A549 (cell line): ENCODE results near the gene SMAD6. TPM values are rescaled to one million over a fixed set of nuclear protein-coding genes. Genes with fewer than 3 reads are reported as not detected.

ENCODE experiments used
- ATAC-seq, 2 experiments: fragments of 200-7000 bp in 1 of 2; fragments of >200 bp in 1 of 2; cut with Nextera tagmentation in 1 of 2; cut with Tn5 transposase in 1 of 2; 3 replicates each; pipeline versions ENCODE4 v1.8.0 to v1.9.1; 2018 to 2020; ENCODE audit warnings: mild to moderate bottlenecking in 1 of 2, moderate library complexity in 1 of 2
- CTCF ChIA-PET: fragments of 300-600 bp; sonication (Branson Sonifier 250); formaldehyde crosslinking; extraction: SDS; loops from one replicate; lab custom pipeline; 2021; ENCODE audit warnings: antibody characterized with exemption, inconsistent platforms; lab: Yijun Ruan, JAX
- POLR2A ChIA-PET: fragments of 350-600 bp; formaldehyde crosslinking; extraction: SDS; loops from one replicate; lab custom pipeline; 2021; ENCODE audit warnings: antibody characterized with exemption, inconsistent platforms; lab: Yijun Ruan, JAX
- DNase-seq, 2 experiments: peaks; one replicate each; pipeline versions ENCODE4 v3.0.0 to v3.0.0-alpha.2; 2011 to 2016; ENCODE audit warnings: low read depth in 1 of 2, low spot score in 1 of 2
- FAIRE-seq: peaks from 2 replicates; lab custom pipeline; 2011; peaks lifted over from hg19 to GRCh38; lab: Jason Lieb, UNC
- H3K27ac ChIP-seq, 2 experiments: fragments of >200 bp; sonication (Bioruptor Twin); formaldehyde crosslinking; 3 replicates each; pipeline ENCODE4 v1.5.1; 2016 to 2017
- H3K4me1 ChIP-seq: fragments of >200 bp; sonication (Bioruptor Twin); formaldehyde crosslinking; 3 replicates; pipeline ENCODE4 v1.6.1; 2016
- H3K4me2 ChIP-seq: fragments of >200 bp; sonication (Bioruptor Twin); formaldehyde crosslinking; 3 replicates; pipeline ENCODE4 v1.6.1; 2016
- H3K4me3 ChIP-seq: fragments of >200 bp; sonication (Bioruptor Twin); formaldehyde crosslinking; 3 replicates; pipeline ENCODE4 v1.5.1; 2016
- H3K9me3 ChIP-seq: fragments of >200 bp; sonication (Bioruptor Twin); formaldehyde crosslinking; 3 replicates; pipeline ENCODE4 v1.6.1; 2016
- BHLHE40 ChIP-seq: IDR thresholded peaks from 2 replicates; pipeline ENCODE4 v1.6.1; 2012; ENCODE audit warnings: low read depth, low read length, inconsistent platforms
- CHD4 ChIP-seq: fragments of 200-600 bp; sonication (generic); IDR thresholded peaks from 2 replicates; pipeline ENCODE4 v1.6.1; 2016; ENCODE audit warnings: antibody characterized with exemption, mild to moderate bottlenecking, borderline replicate concordance
- CTCF ChIP-seq: fragments of >200 bp; sonication (Bioruptor Twin); formaldehyde crosslinking; IDR thresholded peaks from 3 replicates; pipeline ENCODE4 v1.5.1; 2016
- E2F6 ChIP-seq: IDR thresholded peaks from 2 replicates; pipeline ENCODE4 v1.6.1; 2012; ENCODE audit warnings: low read depth, borderline replicate concordance
- EHMT2 ChIP-seq: fragments of 200-600 bp; sonication (generic); IDR thresholded peaks from 2 replicates; pipeline ENCODE4 v1.6.1; 2016; ENCODE audit warnings: antibody characterized with exemption, low read depth, mild to moderate bottlenecking, moderate library complexity
- ELK1 ChIP-seq: fragments of 150-350 bp; IDR thresholded peaks from 2 replicates; pipeline ENCODE4 v1.6.1; 2014; ENCODE audit warnings: low read depth, mild to moderate bottlenecking, low read length
- ESRRA ChIP-seq: fragments of 150-350 bp; IDR thresholded peaks from 2 replicates; pipeline ENCODE4 v1.6.1; 2014; ENCODE audit warnings: mild to moderate bottlenecking, low read length, borderline replicate concordance
- FOSB ChIP-seq: fragments of 250-450 bp; sonication (Bioruptor Pico); IDR thresholded peaks from 2 replicates; pipeline ENCODE4 v1.5.0; 2020; ENCODE audit warnings: mild to moderate bottlenecking, moderate library complexity
- FOSL2 ChIP-seq, 2 experiments: fragments of 450-650 bp in 1 of 2; fragments of >200 bp in 1 of 2; sonication (Bioruptor Twin) in 1 of 2; formaldehyde crosslinking; IDR thresholded peaks; 2 replicates each; pipeline versions ENCODE4 v1.5.0 to v1.6.1; 2016 to 2020; ENCODE audit warnings: mild to moderate bottlenecking in 1 of 2, moderate library complexity in 1 of 2
- HEYL ChIP-seq: fragments of 250-450 bp; sonication (Bioruptor Pico); IDR thresholded peaks from 2 replicates; pipeline ENCODE4 v1.8.0; 2021; ENCODE audit warnings: mild to moderate bottlenecking, moderate library complexity
- KDM5A ChIP-seq: fragments of 200-600 bp; sonication (generic); IDR thresholded peaks from 2 replicates; pipeline ENCODE4 v1.6.1; 2016; ENCODE audit warnings: antibody characterized with exemption, mild to moderate bottlenecking
- MAX ChIP-seq: IDR thresholded peaks from 2 replicates; pipeline ENCODE4 v1.6.1; 2012
- MYC ChIP-seq: IDR thresholded peaks from 2 replicates; pipeline ENCODE4 v1.6.1; 2012; ENCODE audit warnings: mild to moderate bottlenecking, inconsistent platforms, low read length, improper control_type of control experiment, borderline replicate concordance
- NPAS2 ChIP-seq: fragments of 250-450 bp; sonication (Bioruptor Pico); IDR thresholded peaks from 2 replicates; pipeline ENCODE4 v1.8.0; 2022; ENCODE audit warnings: mild to moderate bottlenecking, moderate library complexity, borderline replicate concordance
- NR3C1 ChIP-seq: fragments of >200 bp; sonication (Bioruptor Twin); formaldehyde crosslinking; IDR thresholded peaks from 3 replicates; pipeline ENCODE4 v1.6.1; 2017
- RAD21 ChIP-seq, 2 experiments: fragments of >200 bp in 1 of 2; sonication (Bioruptor Twin) in 1 of 2; formaldehyde crosslinking in 1 of 2; IDR thresholded peaks in 1 of 2; conservative IDR thresholded peaks in 1 of 2; 2 replicates in 1 of 2; 3 replicates in 1 of 2; pipeline ENCODE4 v1.6.1; 2012 to 2018; ENCODE audit warnings: inconsistent platforms in 1 of 2
- RCOR1 ChIP-seq: fragments of 150-350 bp; IDR thresholded peaks from 2 replicates; pipeline ENCODE4 v1.6.1; 2014; ENCODE audit warnings: antibody characterized with exemption, low read length, low read depth
- RFX5 ChIP-seq: fragments of 450-650 bp; IDR thresholded peaks from 2 replicates; pipeline ENCODE4 v1.7.1; 2014; ENCODE audit warnings: antibody characterized with exemption, mild to moderate bottlenecking, moderate library complexity
- SMC3 ChIP-seq: fragments of >200 bp; sonication (Bioruptor Twin); formaldehyde crosslinking; IDR thresholded peaks from 3 replicates; pipeline ENCODE4 v1.6.1; 2018; ENCODE audit warnings: inconsistent platforms
- TP53 ChIP-seq: fragments of 250-450 bp; sonication (Bioruptor Pico); IDR thresholded peaks from 2 replicates; pipeline ENCODE4 v1.5.0; 2021; ENCODE audit warnings: mild to moderate bottlenecking, moderate library complexity
- ZC3H11A ChIP-seq: fragments of 450-650 bp; IDR thresholded peaks from 2 replicates; pipeline ENCODE4 v1.6.1; 2014; ENCODE audit warnings: antibody characterized with exemption, mild to moderate bottlenecking
- ZSCAN20 ChIP-seq: fragments of 250-450 bp; sonication (Bioruptor Pico); IDR thresholded peaks from 2 replicates; pipeline ENCODE4 v1.8.0; 2022; ENCODE audit warnings: mild to moderate bottlenecking, moderate library complexity
- WGBS: methylation state at CpG from one replicate; pipeline ENCODE4 v1.1.6; 2017; ENCODE audit errors: missing lambda C conversion rate; 5-methylcytosine and 5-hydroxymethylcytosine counted together
- polyA plus RNA-seq, 4 experiments: library from polyadenylated mRNA; depleted of rRNA in 3 of 4; stranded (reverse); fragments of >200 nt; fragmentation: RNase III in 1 of 4; extraction: RNeasy Plus Mini Kit Qiagen cat#74134 plus additional on column Dnase treatment in 1 of 4; gene quantifications; 2 replicates in 3 of 4; 3 replicates in 1 of 4; pipeline ENCODE4 v1.2.3, GENCODE V29; 2011 to 2017

Gene SMAD6
- polyA plus RNA-seq, 2 of the 4 experiments (the other 2 are of a cell fraction): 9.6 to 46.6 TPM

GRCh38 chr15:66706840-66707239, 4.8 kb downstream of the SMAD6 start:
- Histone ChIP-seq H3K9me3 (no peaks in the 10 kb centered on the region), H3K4me3 (peak overlapping the region; percentile 90; the same call in 2 of the 3 replicates), H3K4me1 (peaks cover 73% of the 10 kb centered on the region), H3K4me2 (peak overlapping the region; percentile 97), H3K27ac (peak overlapping the region; percentile 47 to 95)
- no peak for DNase-seq
- TF ChIP-seq HEYL (CRISPR knock-in tag): no peak
- no peak for TF ChIP-seq MAX
- TF ChIP-seq TP53 (CRISPR knock-in tag): no peak
- TF ChIP-seq EHMT2: no peak
- no peak for TF ChIP-seq RCOR1
- no peak for TF ChIP-seq RFX5
- no peak for TF ChIP-seq MYC
- TF ChIP-seq CTCF: no peak
- no peak for TF ChIP-seq BHLHE40
- TF ChIP-seq KDM5A: no peak
- TF ChIP-seq FOSL2 (IDR thresholded peaks at IDR 0.05): no peak
- TF ChIP-seq FOSL2 (CRISPR knock-in tag; IDR thresholded peaks at IDR 0.05): no peak
- TF ChIP-seq NR3C1: no peak
- no peak for TF ChIP-seq ELK1
- TF ChIP-seq E2F6: no peak
- TF ChIP-seq ESRRA: no peak
- TF ChIP-seq NPAS2 (CRISPR knock-in tag): no peak
- no peak for TF ChIP-seq ZC3H11A
- TF ChIP-seq SMC3: no peak
- WGBS: 65% methylated on average over 6 of the region's 6 CpGs
- ATAC-seq: no peak
- no peak for FAIRE-seq
- ChIA-PET CTCF (interaction anchor here (0.6 to 24.6 kb wide), 35 partner anchors 8 to 1388 kb away, joined by 3 to 779 read pairs (median 3); no protein-coding TSS in a partner anchor), POLR2A (interaction anchor here (1.0 to 7.3 kb wide), 5 partner anchors 16 to 144 kb away, joined by 3 to 94 read pairs (median 4); no protein-coding TSS in a partner anchor)

GRCh38 chr15:66707310-66708082, 5.5 kb downstream of the SMAD6 start:
- peak overlapping the region; percentile 90; the same call in 2 of the 3 replicates for H3K4me3 ChIP-seq
- H3K27ac ChIP-seq: peak overlapping the region; percentile 47 to 95
- peak overlapping the region; percentile 97 for H3K4me2 ChIP-seq

More at GRCh38 chr15:66707310-66708082, 5.5 kb downstream of the SMAD6 start:
- Histone ChIP-seq H3K4me1 (peaks cover 76% of the 10 kb centered on the region), H3K9me3 (no peaks in the 10 kb centered on the region)
- 31% methylated on average over 15 of the region's 16 CpGs for WGBS
- DNase-seq: peak; percentile 63 to 73
- CTCF ChIA-PET: interaction anchor here (0.6 to 24.6 kb wide), 33 partner anchors 8 to 1621 kb away, joined by 3 to 779 read pairs (median 3); no protein-coding TSS in a partner anchor
- peak; percentile 41 for TF ChIP-seq CTCF
- TF ChIP-seq ZSCAN20 (CRISPR knock-in tag): no peak
- no peak for TF ChIP-seq E2F6
- no peak for TF ChIP-seq FOSB (CRISPR knock-in tag)
- TF ChIP-seq RAD21 (conservative IDR thresholded peaks at IDR 0.05 in 1 of 2, IDR thresholded peaks at IDR 0.05 in 1 of 2): peak; percentile 53 to 68
- TF ChIP-seq KDM5A: no peak
- no peak for TF ChIP-seq CHD4
- peak; percentile 71 for TF ChIP-seq SMC3
- POLR2A ChIA-PET: interaction anchor here (1.0 to 7.3 kb wide), 5 partner anchors 15 to 144 kb away, joined by 3 to 94 read pairs (median 4); no protein-coding TSS in a partner anchor
- no peak for FAIRE-seq
- peak; percentile 31 to 70; a peak in 4 of 6 replicates for ATAC-seq
